SK-N-SH (cell line): ENCODE data around the gene SLC38A2. TPM values are rescaled to one million over a fixed set of nuclear protein-coding genes. Genes with fewer than 3 reads are reported as not detected.

Source experiments
- CTCF ChIA-PET: fragments of 300-600, 350-600 bp; formaldehyde crosslinking; extraction: SDS; loops from one replicate; lab custom pipeline; 2021; lab: Yijun Ruan, JAX
- POLR2A ChIA-PET: fragments of 350-600 bp; sonication (Branson Sonifier 250); formaldehyde crosslinking; extraction: SDS; loops from one replicate; lab custom pipeline; 2020; ENCODE audit warnings: antibody characterized with exemption, inconsistent platforms; lab: Yijun Ruan, JAX
- DNase-seq: peaks from one replicate; pipeline ENCODE4 v3.0.0; 2012
- H2AFZ ChIP-seq: fragments of 200-600 bp; sonication (generic); 2 replicates; pipeline ENCODE4 v1.8.1; 2016; ENCODE audit warnings: antibody characterized with exemption, mild to moderate bottlenecking, low read depth
- H3F3A ChIP-seq: fragments of 200-600 bp; sonication (generic); replicated peaks from 2 replicates; pipeline ENCODE3; 2016; ENCODE audit warnings: antibody characterized with exemption, mild to moderate bottlenecking; ENCODE audit not compliant: insufficient read depth
- H3K27ac ChIP-seq, 2 experiments: fragments of 200-500 bp in 1 of 2; fragments of 200-600 bp in 1 of 2; sonication (Bioruptor generic) in 1 of 2; sonication (generic), shearing (Covaris generic) in 1 of 2; 2 replicates each; pipeline versions ENCODE4 v1.5.1 to v1.6.1; 2014 to 2016; ENCODE audit warnings: low read depth in 2 of 2, inconsistent platforms in 1 of 2, low read length in 1 of 2, mild to moderate bottlenecking in 1 of 2, mixed read lengths in 1 of 2
- H3K27me3 ChIP-seq: fragments of 200-600 bp; sonication (generic), shearing (Covaris generic); 2 replicates; pipeline ENCODE4 v1.6.1; 2016; ENCODE audit warnings: mixed run types; ENCODE audit not compliant: insufficient read depth
- H3K36me3 ChIP-seq, 2 experiments: fragments of 200-500 bp in 1 of 2; fragments of 200-600 bp in 1 of 2; sonication (Bioruptor generic) in 1 of 2; sonication (generic) in 1 of 2; replicated peaks in 1 of 2; 2 replicates each; pipeline versions ENCODE3 to v1.5.1; 2014 to 2016; ENCODE audit warnings: low read length in 1 of 2, mild to moderate bottlenecking in 1 of 2; ENCODE audit not compliant: insufficient read depth in 2 of 2, control insufficient read depth in 1 of 2
- H3K4me1 ChIP-seq, 2 experiments: fragments of 200-500 bp in 1 of 2; fragments of 200-600 bp in 1 of 2; sonication (Bioruptor generic) in 1 of 2; sonication (generic), shearing (Covaris generic) in 1 of 2; 2 replicates each; pipeline versions ENCODE4 v1.5.1 to v1.6.1; 2014 to 2016; ENCODE audit warnings: low read depth in 1 of 2, low read length in 1 of 2, mixed run types in 1 of 2; ENCODE audit not compliant: insufficient read depth in 2 of 2, control insufficient read depth in 1 of 2
- H3K4me2 ChIP-seq: fragments of 200-600 bp; sonication (generic), shearing (Covaris generic); 2 replicates; pipeline ENCODE4 v1.6.1; 2017; ENCODE audit warnings: mixed run types
- H3K4me3 ChIP-seq, 2 experiments: fragments of 200-500 bp in 1 of 2; fragments of 200-600 bp in 1 of 2; sonication (Bioruptor generic) in 1 of 2; sonication (generic), shearing (Covaris generic) in 1 of 2; 2 replicates each; pipeline versions ENCODE4 v1.5.1 to v1.8.1; 2014 to 2016; ENCODE audit warnings: low read depth in 2 of 2, inconsistent platforms in 1 of 2, low read length in 1 of 2, mild to moderate bottlenecking in 1 of 2, mixed read lengths in 1 of 2, moderate library complexity in 1 of 2
- H3K79me2 ChIP-seq: fragments of 200-600 bp; sonication (generic); 2 replicates; pipeline ENCODE4 v1.8.1; 2017; ENCODE audit warnings: mild to moderate bottlenecking; ENCODE audit not compliant: insufficient read depth
- H3K9ac ChIP-seq: fragments of 200-600 bp; sonication (generic); 2 replicates; pipeline ENCODE4 v1.6.1; 2017; ENCODE audit warnings: mixed run types
- H3K9me2 ChIP-seq: fragments of 200-600 bp; sonication (generic); 2 replicates; pipeline ENCODE4 v1.6.1; 2017; ENCODE audit warnings: mixed run types
- H3K9me3 ChIP-seq: fragments of 200-600 bp; sonication (generic); 2 replicates; pipeline ENCODE4 v1.6.1; 2017; ENCODE audit warnings: mixed run types, mild to moderate bottlenecking, moderate library complexity
- H4K20me1 ChIP-seq: fragments of 200-600 bp; sonication (generic); 2 replicates; pipeline ENCODE4 v1.6.1; 2017; ENCODE audit warnings: mild to moderate bottlenecking, mixed run types; ENCODE audit not compliant: insufficient read depth
- CHD2 ChIP-seq: fragments of 150-350 bp; IDR thresholded peaks from 2 replicates; pipeline ENCODE4 v1.6.1; 2018; ENCODE audit warnings: low read length; ENCODE audit not compliant: partially characterized antibody
- ELF1 ChIP-seq: IDR thresholded peaks from 2 replicates; pipeline ENCODE4 v1.4.0; 2012
- EP300 ChIP-seq, 2 experiments: IDR thresholded peaks; 2 replicates each; pipeline versions ENCODE4 v1.4.0 to v1.6.1; 2012; ENCODE audit warnings: borderline replicate concordance in 1 of 2, low read depth in 1 of 2, low read length in 1 of 2
- FOSL2 ChIP-seq: IDR thresholded peaks from 2 replicates; pipeline ENCODE4 v1.4.0; 2012; ENCODE audit warnings: low read depth, mild to moderate bottlenecking, moderate library complexity, borderline replicate concordance
- FOXJ3 ChIP-seq: sonication (generic); formaldehyde crosslinking; IDR thresholded peaks from 2 replicates; pipeline ENCODE4 v1.5.1; 2020; ENCODE audit warnings: mild to moderate bottlenecking, missing genetic modification reagents
- FOXM1 ChIP-seq: IDR thresholded peaks from 2 replicates; pipeline ENCODE4 v1.4.0; 2012; ENCODE audit warnings: low read depth, mild to moderate bottlenecking
- GABPA ChIP-seq: IDR thresholded peaks from 2 replicates; pipeline ENCODE4 v1.4.0; 2012; ENCODE audit warnings: low read depth, mild to moderate bottlenecking
- JUND ChIP-seq: IDR thresholded peaks from 2 replicates; pipeline ENCODE4 v1.4.0; 2012
- MEF2A ChIP-seq: IDR thresholded peaks from 2 replicates; pipeline ENCODE4 v1.4.0; 2012; ENCODE audit warnings: low read depth, borderline replicate concordance
- MXI1 ChIP-seq: IDR thresholded peaks from 2 replicates; pipeline ENCODE4 v1.6.1; 2012; ENCODE audit warnings: mild to moderate bottlenecking, low read depth, low read length, improper control_type of control experiment
- NFIC ChIP-seq: IDR thresholded peaks from 2 replicates; pipeline ENCODE4 v1.4.0; 2012; ENCODE audit warnings: borderline replicate concordance
- NRF1 ChIP-seq: IDR thresholded peaks from 2 replicates; pipeline ENCODE4 v1.6.1; 2012; ENCODE audit warnings: low read depth, mild to moderate bottlenecking, low read length
- POLR2AphosphoS5 ChIP-seq: IDR thresholded peaks from 2 replicates; pipeline ENCODE4 v1.6.1; 2012; ENCODE audit warnings: low read depth, low read length
- RAD21 ChIP-seq: IDR thresholded peaks from 2 replicates; pipeline ENCODE4 v1.6.1; 2012; ENCODE audit warnings: mild to moderate bottlenecking, low read length
- RFX5 ChIP-seq: IDR thresholded peaks from 2 replicates; pipeline ENCODE4 v1.6.1; 2012; ENCODE audit warnings: mild to moderate bottlenecking, improper control_type of control experiment, low read length
- RXRA ChIP-seq: IDR thresholded peaks from 2 replicates; pipeline ENCODE4 v1.4.0; 2012; ENCODE audit warnings: low read depth, mild to moderate bottlenecking, borderline replicate concordance
- SMC3 ChIP-seq: IDR thresholded peaks from 2 replicates; pipeline ENCODE4 v1.6.1; 2012; ENCODE audit warnings: low read depth, low read length, improper control_type of control experiment
- TAF1 ChIP-seq: IDR thresholded peaks from 2 replicates; pipeline ENCODE4 v1.6.1; 2012; ENCODE audit warnings: low read depth, mild to moderate bottlenecking, low read length, moderate library complexity, borderline replicate concordance
- TCF12 ChIP-seq: IDR thresholded peaks from 2 replicates; pipeline ENCODE4 v1.4.0; 2012
- TEAD4 ChIP-seq: IDR thresholded peaks from 2 replicates; pipeline ENCODE4 v1.4.0; 2012; ENCODE audit warnings: mild to moderate bottlenecking, borderline replicate concordance; ENCODE audit not compliant: insufficient read depth
- YY1 ChIP-seq: IDR thresholded peaks from 2 replicates; pipeline ENCODE4 v1.4.0; 2012; ENCODE audit warnings: low read depth, mild to moderate bottlenecking
- WGBS: methylation state at CpG from one replicate; pipeline ENCODE4 v1.1.6; 2017; ENCODE audit warnings: low lambda C conversion rate; 5-methylcytosine and 5-hydroxymethylcytosine counted together
- polyA plus RNA-seq, 3 experiments: library from polyadenylated mRNA; depleted of rRNA; stranded (reverse); fragments of >200 nt; gene quantifications; 2 replicates each; pipeline ENCODE4 v1.2.3, GENCODE V29; 2012
- TF ChIP-seq, protein P1 (sequence below): IDR thresholded peaks from 2 replicates; pipeline ENCODE4; 2012
- TF ChIP-seq, protein P2 (sequence below): IDR thresholded peaks from 2 replicates; pipeline ENCODE4 v1.6.1; 2012; ENCODE audit warnings: mild to moderate bottlenecking, low read depth, low read length, moderate library complexity
- TF ChIP-seq, protein P3 (sequence below): IDR thresholded peaks from 2 replicates; pipeline ENCODE4 v1.4.0; 2012; ENCODE audit warnings: low read depth, borderline replicate concordance
- TF ChIP-seq, protein P4 (sequence below): fragments of 150-350 bp; IDR thresholded peaks from 2 replicates; pipeline ENCODE4 v1.6.1; 2017; ENCODE audit warnings: antibody characterized with exemption, low read length, low read depth, borderline replicate concordance

SLC38A2 gene
- polyA plus RNA-seq, 1 of the 3 experiments (the other 2 are of a cell fraction) = 135 TPM

DNA sequence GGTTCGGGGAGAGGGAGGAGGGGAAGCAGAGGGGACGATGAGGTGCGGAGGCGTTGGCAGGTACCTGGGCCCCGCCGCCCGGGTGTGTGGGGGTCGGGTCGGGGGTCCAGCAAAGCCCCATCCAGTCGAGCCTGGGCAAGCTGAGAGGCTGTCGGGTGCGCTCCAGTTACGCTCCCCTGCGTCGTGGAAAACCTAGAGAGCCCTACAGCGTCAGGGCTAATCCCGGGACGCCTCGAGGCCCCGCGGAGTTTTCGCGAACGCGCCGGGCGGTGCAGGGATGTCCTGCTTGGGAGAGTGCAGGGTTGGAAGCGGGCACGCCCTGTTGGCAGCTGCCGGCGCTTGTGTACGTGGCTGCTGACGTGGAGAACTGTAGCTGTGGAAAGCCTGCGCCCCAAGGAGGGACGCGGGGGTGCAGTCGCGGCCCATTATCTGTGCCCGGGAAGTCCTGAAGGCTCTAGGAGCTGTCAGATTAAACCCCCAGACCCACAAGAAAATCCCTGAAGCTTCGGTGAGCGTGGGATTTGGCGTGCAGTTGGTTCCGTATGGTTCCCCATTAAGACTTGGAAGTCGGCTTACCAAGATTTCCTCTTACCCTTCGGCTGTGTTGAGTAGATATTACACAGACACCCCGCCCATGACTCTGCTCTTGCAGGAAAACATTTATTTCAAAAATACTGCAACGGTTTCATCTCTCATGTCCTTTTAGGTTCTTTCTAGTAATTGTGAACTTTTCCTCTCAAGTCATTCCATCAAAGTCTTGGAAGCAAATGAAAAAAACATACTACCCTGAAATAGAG, 11.3 kb upstream of the SLC38A2 start:
- ChIA-PET POLR2A (interaction anchor here (0.7 to 1.2 kb wide), 5 partner anchors 11 to 140 kb away, joined by 3 to 5 read pairs (median 3); partner anchors contain the start of gene SLC38A1), CTCF (no interaction called here)
- no peak for DNase-seq
- Histone ChIP-seq H3K4me1 (peaks cover 14 to 48% of the 10 kb centered on the region in 2 experiments; a peak in 3 of 4 replicates), H3K9ac (peak overlapping the region; percentile 96), H3K27me3 (no peaks in the 10 kb centered on the region), H3K36me3 (no peaks in the 10 kb centered on the region), H3K79me2 (peaks cover 36% of the 10 kb centered on the region), H3K9me3 (no peaks in the 10 kb centered on the region), H3K4me3 (peak overlapping the region; percentile 72 to 83), H3K27ac (peak overlapping the region; percentile 97), H3K4me2 (peak overlapping the region; percentile 76), H2AFZ (peak overlapping the region; percentile 64; the same call in 1 of the 2 replicates), H4K20me1 (no peaks in the 10 kb centered on the region), H3F3A (peaks cover 50% of the 10 kb centered on the region), H3K9me2 (no peaks in the 10 kb centered on the region)
- WGBS = 2% methylated on average over 17 of the region's 47 CpGs
- no peak for TF ChIP-seq GABPA
- 0 out of 2 replicates have a peak, but pooled peaks have one; percentile 6 for TF ChIP-seq YY1
- 0 out of 2 replicates have a peak, but pooled peaks have one; percentile 6 for TF ChIP-seq FOSL2
- TF ChIP-seq, protein P1, sequence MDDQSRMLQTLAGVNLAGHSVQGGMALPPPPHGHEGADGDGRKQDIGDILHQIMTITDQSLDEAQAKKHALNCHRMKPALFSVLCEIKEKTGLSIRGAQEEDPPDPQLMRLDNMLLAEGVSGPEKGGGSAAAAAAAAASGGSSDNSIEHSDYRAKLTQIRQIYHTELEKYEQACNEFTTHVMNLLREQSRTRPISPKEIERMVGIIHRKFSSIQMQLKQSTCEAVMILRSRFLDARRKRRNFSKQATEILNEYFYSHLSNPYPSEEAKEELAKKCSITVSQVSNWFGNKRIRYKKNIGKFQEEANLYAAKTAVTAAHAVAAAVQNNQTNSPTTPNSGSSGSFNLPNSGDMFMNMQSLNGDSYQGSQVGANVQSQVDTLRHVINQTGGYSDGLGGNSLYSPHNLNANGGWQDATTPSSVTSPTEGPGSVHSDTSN = no peak; the same call in 1 of the 2 replicates
- no peak for TF ChIP-seq RFX5
- TF ChIP-seq, protein P2, sequence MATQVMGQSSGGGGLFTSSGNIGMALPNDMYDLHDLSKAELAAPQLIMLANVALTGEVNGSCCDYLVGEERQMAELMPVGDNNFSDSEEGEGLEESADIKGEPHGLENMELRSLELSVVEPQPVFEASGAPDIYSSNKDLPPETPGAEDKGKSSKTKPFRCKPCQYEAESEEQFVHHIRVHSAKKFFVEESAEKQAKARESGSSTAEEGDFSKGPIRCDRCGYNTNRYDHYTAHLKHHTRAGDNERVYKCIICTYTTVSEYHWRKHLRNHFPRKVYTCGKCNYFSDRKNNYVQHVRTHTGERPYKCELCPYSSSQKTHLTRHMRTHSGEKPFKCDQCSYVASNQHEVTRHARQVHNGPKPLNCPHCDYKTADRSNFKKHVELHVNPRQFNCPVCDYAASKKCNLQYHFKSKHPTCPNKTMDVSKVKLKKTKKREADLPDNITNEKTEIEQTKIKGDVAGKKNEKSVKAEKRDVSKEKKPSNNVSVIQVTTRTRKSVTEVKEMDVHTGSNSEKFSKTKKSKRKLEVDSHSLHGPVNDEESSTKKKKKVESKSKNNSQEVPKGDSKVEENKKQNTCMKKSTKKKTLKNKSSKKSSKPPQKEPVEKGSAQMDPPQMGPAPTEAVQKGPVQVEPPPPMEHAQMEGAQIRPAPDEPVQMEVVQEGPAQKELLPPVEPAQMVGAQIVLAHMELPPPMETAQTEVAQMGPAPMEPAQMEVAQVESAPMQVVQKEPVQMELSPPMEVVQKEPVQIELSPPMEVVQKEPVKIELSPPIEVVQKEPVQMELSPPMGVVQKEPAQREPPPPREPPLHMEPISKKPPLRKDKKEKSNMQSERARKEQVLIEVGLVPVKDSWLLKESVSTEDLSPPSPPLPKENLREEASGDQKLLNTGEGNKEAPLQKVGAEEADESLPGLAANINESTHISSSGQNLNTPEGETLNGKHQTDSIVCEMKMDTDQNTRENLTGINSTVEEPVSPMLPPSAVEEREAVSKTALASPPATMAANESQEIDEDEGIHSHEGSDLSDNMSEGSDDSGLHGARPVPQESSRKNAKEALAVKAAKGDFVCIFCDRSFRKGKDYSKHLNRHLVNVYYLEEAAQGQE = no peak
- peak; percentile 4; the same call in 1 of the 2 replicates for TF ChIP-seq RAD21
- TF ChIP-seq MXI1 = peak; percentile 26; the same call in 1 of the 2 replicates
- no peak for TF ChIP-seq RXRA
- TF ChIP-seq MEF2A = no peak; the same call in 1 of the 2 replicates
- no peak for TF ChIP-seq FOXM1
- no peak for TF ChIP-seq NRF1
- TF ChIP-seq NFIC = peak; percentile 49; the same call in 1 of the 2 replicates
- no peak; the same call in 1 of the 2 replicates for TF ChIP-seq SMC3
- TF ChIP-seq, protein P3, sequence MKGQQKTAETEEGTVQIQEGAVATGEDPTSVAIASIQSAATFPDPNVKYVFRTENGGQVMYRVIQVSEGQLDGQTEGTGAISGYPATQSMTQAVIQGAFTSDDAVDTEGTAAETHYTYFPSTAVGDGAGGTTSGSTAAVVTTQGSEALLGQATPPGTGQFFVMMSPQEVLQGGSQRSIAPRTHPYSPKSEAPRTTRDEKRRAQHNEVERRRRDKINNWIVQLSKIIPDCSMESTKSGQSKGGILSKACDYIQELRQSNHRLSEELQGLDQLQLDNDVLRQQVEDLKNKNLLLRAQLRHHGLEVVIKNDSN = no peak
- TF ChIP-seq TEAD4 = no peak
- no peak for TF ChIP-seq JUND
- TF ChIP-seq CHD2 = peak; percentile 4
- no peak for TF ChIP-seq ELF1
- TF ChIP-seq, protein P4, sequence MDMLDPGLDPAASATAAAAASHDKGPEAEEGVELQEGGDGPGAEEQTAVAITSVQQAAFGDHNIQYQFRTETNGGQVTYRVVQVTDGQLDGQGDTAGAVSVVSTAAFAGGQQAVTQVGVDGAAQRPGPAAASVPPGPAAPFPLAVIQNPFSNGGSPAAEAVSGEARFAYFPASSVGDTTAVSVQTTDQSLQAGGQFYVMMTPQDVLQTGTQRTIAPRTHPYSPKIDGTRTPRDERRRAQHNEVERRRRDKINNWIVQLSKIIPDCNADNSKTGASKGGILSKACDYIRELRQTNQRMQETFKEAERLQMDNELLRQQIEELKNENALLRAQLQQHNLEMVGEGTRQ = no peak
- 0 out of 2 replicates have a peak, but pooled peaks have one; percentile 49 for TF ChIP-seq POLR2AphosphoS5
- peak; percentile 78; the same call in 1 of the 2 replicates for TF ChIP-seq TAF1
- TF ChIP-seq FOXJ3 (CRISPR knock-in tag) = no peak
- no peak for TF ChIP-seq EP300 (IDR thresholded peaks at IDR 0.05; ENCODE audit: borderline replicate concordance in 1 of 2, low read depth in 1 of 2, low read length in 1 of 2)
- peak; percentile 32; the same call in 1 of the 2 replicates for TF ChIP-seq TCF12
